ENCODE measurements around the gene CDK7. TPM values are rescaled to one million over a fixed set of nuclear protein-coding genes. Genes with fewer than 3 reads are reported as not detected.
"Not testable (repeated sequence)": the region's sequence is repeated elsewhere in the genome, so short reads cannot be mapped to it uniquely, and the experiment has no call there.

Gene CDK7
- total RNA-seq, 1 donor from 2014 or later = 29.6 TPM

DNA sequence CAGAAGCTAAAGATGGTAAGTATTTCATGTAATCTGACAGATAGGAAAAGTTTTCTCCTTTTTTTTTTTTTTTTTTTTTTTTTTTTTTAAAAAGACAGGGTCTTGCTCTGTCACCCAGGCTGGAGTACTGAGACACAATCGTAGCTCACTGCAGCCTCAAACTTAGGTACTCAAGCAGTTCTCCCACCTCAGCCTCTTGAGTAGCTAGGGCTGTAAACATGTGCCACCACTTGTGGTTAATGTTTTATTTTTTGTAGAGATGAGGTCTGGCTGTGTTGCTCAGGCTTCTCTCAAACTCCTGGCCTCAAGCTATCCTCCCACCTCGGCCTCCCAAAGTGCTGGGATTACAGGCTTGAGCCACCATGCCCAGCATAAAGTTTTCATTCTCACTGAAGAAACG is 17.8 kb downstream of the CDK7 start:
- Histone ChIP-seq H3K36me3 (peaks cover 18% of the 10 kb centered on the region), H3K9me3 (peaks cover 4% of the 10 kb centered on the region), H3K4me3 (no peak overlapping the region), H3K4me1 (no peaks in the 10 kb centered on the region), H3K27ac (no peak overlapping the region), H3K27me3 (ENCODE audit: low read depth) (no peaks in the 10 kb centered on the region)
- TF ChIP-seq, protein P1, sequence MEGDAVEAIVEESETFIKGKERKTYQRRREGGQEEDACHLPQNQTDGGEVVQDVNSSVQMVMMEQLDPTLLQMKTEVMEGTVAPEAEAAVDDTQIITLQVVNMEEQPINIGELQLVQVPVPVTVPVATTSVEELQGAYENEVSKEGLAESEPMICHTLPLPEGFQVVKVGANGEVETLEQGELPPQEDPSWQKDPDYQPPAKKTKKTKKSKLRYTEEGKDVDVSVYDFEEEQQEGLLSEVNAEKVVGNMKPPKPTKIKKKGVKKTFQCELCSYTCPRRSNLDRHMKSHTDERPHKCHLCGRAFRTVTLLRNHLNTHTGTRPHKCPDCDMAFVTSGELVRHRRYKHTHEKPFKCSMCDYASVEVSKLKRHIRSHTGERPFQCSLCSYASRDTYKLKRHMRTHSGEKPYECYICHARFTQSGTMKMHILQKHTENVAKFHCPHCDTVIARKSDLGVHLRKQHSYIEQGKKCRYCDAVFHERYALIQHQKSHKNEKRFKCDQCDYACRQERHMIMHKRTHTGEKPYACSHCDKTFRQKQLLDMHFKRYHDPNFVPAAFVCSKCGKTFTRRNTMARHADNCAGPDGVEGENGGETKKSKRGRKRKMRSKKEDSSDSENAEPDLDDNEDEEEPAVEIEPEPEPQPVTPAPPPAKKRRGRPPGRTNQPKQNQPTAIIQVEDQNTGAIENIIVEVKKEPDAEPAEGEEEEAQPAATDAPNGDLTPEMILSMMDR (IDR thresholded peaks at IDR 0.05) = no peak
- intact Hi-C loops (cut with DNase I) = no loop called here
- ATAC-seq (peak; percentile 66 to 69), DNase-seq (no peak)

DNA sequence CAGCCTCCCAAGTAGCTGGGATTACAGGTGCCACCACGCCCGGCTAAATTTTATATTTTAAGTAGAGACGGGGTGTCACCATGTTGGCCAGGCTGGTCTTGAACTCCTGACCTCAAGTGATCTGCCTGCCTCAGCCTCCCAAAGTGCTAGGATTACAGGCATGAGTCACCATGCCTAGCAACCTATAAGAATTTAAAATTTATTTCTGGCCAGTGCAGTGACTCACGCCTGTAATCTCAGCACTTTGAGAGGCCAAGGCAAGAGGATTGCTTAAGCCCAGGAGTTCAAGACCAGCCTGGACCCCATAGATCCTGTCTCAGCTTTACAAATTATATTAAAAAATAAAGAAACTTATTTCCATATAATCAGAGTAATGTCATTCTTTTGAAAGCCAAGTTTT is 21.3 kb downstream of the CDK7 start:
- not testable (repeated sequence) for ATAC-seq, H3K4me3 ChIP-seq
- H3K36me3 ChIP-seq = peaks cover 53% of the 10 kb centered on the region

DNA sequence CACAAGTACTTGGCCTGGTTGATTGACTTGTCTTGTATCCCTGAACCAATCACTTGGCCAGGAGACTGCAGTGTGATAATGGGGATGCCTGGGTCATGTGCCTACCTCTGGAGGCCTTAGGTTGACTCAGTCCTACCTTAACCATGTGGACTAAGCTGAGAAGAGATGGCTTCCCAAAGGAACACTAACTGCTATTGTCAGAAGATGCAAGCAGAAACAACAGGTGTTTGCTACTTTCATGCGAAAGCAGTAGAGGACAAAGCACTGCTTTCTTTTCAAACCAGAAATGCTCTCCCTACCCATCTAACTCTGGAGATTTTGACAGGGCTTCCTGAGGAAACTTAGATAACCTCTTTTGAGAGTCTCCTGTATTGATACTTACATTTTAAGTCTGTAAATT is 22.9 kb downstream of the CDK7 start:
- Histone ChIP-seq H3K4me1 (no peaks in the 10 kb centered on the region), H3K27ac (no peak overlapping the region), H3K9me3 (no peaks in the 10 kb centered on the region), H3K27me3 (ENCODE audit: low read depth) (no peaks in the 10 kb centered on the region), H3K4me3 (no peak overlapping the region), H3K36me3 (peaks cover 66% of the 10 kb centered on the region)
- ATAC-seq = no peak
- intact Hi-C loops (cut with DNase I) = no loop called here
- DNase-seq = no peak
- TF ChIP-seq, protein P1 (IDR thresholded peaks at IDR 0.05) = no peak

More for the DNA sequence above, 21.3 kb downstream of the CDK7 start:
- H3K27ac ChIP-seq; DNase-seq; H3K4me1 ChIP-seq; intact Hi-C loops (cut with DNase I); H3K9me3 ChIP-seq; H3K27me3 ChIP-seq (ENCODE audit: low read depth): not testable (repeated sequence)

DNA sequence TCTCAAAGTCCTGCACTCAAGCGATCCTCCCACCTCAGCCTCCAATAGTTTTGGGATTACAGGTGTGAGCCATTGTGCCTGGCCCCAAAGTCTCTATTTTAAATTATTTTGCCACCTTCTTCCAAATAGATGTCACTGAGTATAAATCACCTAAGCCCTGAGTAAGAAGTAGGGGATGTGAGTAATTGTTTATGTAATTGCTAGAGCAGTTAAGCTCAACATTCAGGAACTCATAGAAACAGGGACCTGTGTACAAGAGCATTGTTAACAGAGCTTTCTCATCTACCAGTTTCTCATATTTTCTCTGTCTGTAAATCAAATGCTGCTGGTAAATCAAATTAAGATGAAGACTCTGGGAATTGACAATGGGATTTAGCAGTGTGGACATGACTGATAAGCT is 26.3 kb downstream of the CDK7 start:
- TF ChIP-seq, protein P1 (IDR thresholded peaks at IDR 0.05) = no peak
- DNase-seq (no peak), ATAC-seq (no peak)
- H3K27me3 ChIP-seq (ENCODE audit: low read depth) = no peaks in the 10 kb centered on the region
- no peaks in the 10 kb centered on the region for H3K9me3 ChIP-seq
- intact Hi-C loops (cut with DNase I) = no loop called here
- H3K4me1 ChIP-seq = no peaks in the 10 kb centered on the region
- H3K27ac ChIP-seq = no peak overlapping the region
- no peak overlapping the region for H3K4me3 ChIP-seq
- H3K36me3 ChIP-seq = peaks cover 90% of the 10 kb centered on the region

DNA sequence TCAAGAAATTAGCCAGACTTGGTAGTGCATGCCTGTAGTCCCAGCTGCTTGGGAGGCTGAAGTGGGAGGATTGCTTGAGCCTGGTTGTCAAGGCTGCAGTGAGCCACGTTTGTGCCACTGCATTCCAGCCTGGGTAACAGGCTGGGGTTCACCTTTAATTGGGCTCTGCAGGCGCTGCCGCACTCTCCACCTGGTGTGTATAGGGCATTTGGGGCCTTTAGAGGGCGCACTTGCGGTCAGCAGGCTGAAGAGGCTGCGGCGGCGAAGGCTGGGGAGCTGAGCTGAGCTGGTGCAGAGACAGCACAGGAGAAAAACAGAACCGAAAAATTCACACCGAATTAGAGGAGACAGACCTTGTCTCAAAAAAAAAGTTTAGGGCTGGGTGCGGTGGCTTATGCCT is 31.2 kb downstream of the CDK7 start:
- ATAC-seq (no peak), DNase-seq (peak; percentile 48)
- Histone ChIP-seq H3K9me3 (no peaks in the 10 kb centered on the region), H3K4me1 (no peaks in the 10 kb centered on the region), H3K36me3 (peaks cover 79% of the 10 kb centered on the region), H3K4me3 (no peak overlapping the region), H3K27me3 (ENCODE audit: low read depth) (no peaks in the 10 kb centered on the region), H3K27ac (no peak overlapping the region)
- TF ChIP-seq, protein P1 (IDR thresholded peaks at IDR 0.05) = peak; percentile 22
- intact Hi-C loops (cut with DNase I) = no loop called here

DNA sequence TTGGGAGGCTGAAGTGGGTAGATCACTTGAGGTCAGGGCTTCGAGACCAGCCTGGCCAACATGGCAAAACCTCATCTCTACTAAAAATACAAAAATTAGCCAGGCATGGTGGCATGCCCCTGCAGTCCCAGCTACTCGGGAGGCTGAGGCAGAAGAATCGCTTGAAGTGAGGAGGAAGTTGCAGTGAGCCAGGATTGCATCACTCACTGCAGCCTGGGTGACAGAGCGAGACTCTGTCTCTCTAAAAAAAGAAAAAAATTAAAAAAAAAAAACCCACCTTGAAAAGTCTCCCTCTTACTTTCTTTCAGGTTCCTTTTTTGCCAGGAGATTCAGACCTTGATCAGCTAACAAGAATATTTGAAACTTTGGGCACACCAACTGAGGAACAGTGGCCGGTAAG is 34.2 kb downstream of the CDK7 start:
- H3K4me1 ChIP-seq = no peaks in the 10 kb centered on the region
- no peaks in the 10 kb centered on the region for H3K27me3 ChIP-seq (ENCODE audit: low read depth)
- DNase-seq (no peak), ATAC-seq (no peak)
- TF ChIP-seq, protein P1 (IDR thresholded peaks at IDR 0.05) = no peak
- no peak overlapping the region for H3K27ac ChIP-seq
- H3K4me3 ChIP-seq = no peak overlapping the region
- intact Hi-C loops (cut with DNase I) = no loop called here
- no peaks in the 10 kb centered on the region for H3K9me3 ChIP-seq
- H3K36me3 ChIP-seq = peaks cover 66% of the 10 kb centered on the region

All from lower lobe of right lung (tissue), 2 donors.